ENCODE data around the gene N4BP2L2. TPM values are rescaled to one million over a fixed set of nuclear protein-coding genes. Genes with fewer than 3 reads are reported as not detected.

N4BP2L2 gene
- total and polyA plus RNA-seq, 2 of the 13 experiments (the other 11 are each of a cell fraction or from before 2014, with no cell fraction given) = 58.9 to 81.2 TPM

GRCh38 chr13:32446220-32446619 lies 92.4 kb downstream of the N4BP2L2 start (continued):
- TF ChIP-seq RERE (CRISPR knock-in tag; IDR thresholded peaks at IDR 0.05; ENCODE audit: low read depth) (no peak), ZNF609 (CRISPR knock-in tag; IDR thresholded peaks at IDR 0.05; ENCODE audit: borderline replicate concordance) (0 out of 2 replicates have a peak, but pooled peaks have one; percentile 7), FUBP1 (CRISPR knock-in tag; IDR thresholded peaks at IDR 0.05; ENCODE audit: borderline replicate concordance) (no peak), ZNF556 (CRISPR knock-in tag; IDR thresholded peaks at IDR 0.05; ENCODE audit: borderline replicate concordance) (no peak), CEBPB (IDR thresholded peaks at IDR 0.05; ENCODE audit: borderline replicate concordance, low read depth, low read length) (peak; percentile 65), YEATS2 (CRISPR knock-in tag; IDR thresholded peaks at IDR 0.05; ENCODE audit: borderline replicate concordance) (no peak), ZNF839 (CRISPR knock-in tag; IDR thresholded peaks at IDR 0.05; ENCODE audit: borderline replicate concordance) (no peak), RFX1 (IDR thresholded peaks at IDR 0.05) (no peak), ZBTB7A (CRISPR knock-in tag; IDR thresholded peaks at IDR 0.05) (no peak), KDM2A (CRISPR knock-in tag; IDR thresholded peaks at IDR 0.05; ENCODE audit: borderline replicate concordance, low read depth) (no peak), USF2 (IDR thresholded peaks at IDR 0.05; ENCODE audit: low read depth, low read length) (no peak), USF2 (CRISPR knock-in tag; IDR thresholded peaks at IDR 0.05; ENCODE audit: borderline replicate concordance) (no peak), ZNF430 (CRISPR knock-in tag; IDR thresholded peaks at IDR 0.05) (no peak), ZBTB42 (CRISPR knock-in tag; IDR thresholded peaks at IDR 0.05) (no peak)
